Raji (cell line): Measurements from ENCODE around the gene PLCG2.

Source experiments
- POLR2A ChIP-seq: IDR thresholded peaks from 2 replicates; pipeline ENCODE4 v1.6.1; 2011; ENCODE audit warnings: low read depth, low read length, control low read depth; ENCODE audit not compliant: insufficient read depth

The PLCG2 gene

GRCh38 chr16:81797443-81797842 is 18.4 kb downstream of the PLCG2 start:
- TF ChIP-seq POLR2A: no peak

- TF ChIP-seq POLR2A: peak; percentile 35
These were observed 19.4 kb downstream of the PLCG2 start for GRCh38 chr16:81798311-81799137.

GRCh38 chr16:81799138-81799504 is 20.0 kb downstream of the PLCG2 start:
- no peak for TF ChIP-seq POLR2A

- no peak for TF ChIP-seq POLR2A
These were observed 24.2 kb downstream of the PLCG2 start for GRCh38 chr16:81803332-81803731.

GRCh38 chr16:81804134-81804610 is 25.1 kb downstream of the PLCG2 start:
- TF ChIP-seq POLR2A: no peak

- TF ChIP-seq POLR2A: no peak
These were observed 27.6 kb downstream of the PLCG2 start for GRCh38 chr16:81806696-81807095.

GRCh38 chr16:81807767-81808358 is 28.8 kb downstream of the PLCG2 start:
- no peak for TF ChIP-seq POLR2A

- TF ChIP-seq POLR2A: peak; percentile 48; the same call in 1 of the 2 replicates
These were observed 29.9 kb downstream of the PLCG2 start for GRCh38 chr16:81808933-81809480.

GRCh38 chr16:81809567-81809966 is 30.5 kb downstream of the PLCG2 start:
- TF ChIP-seq POLR2A: no peak

- peak; percentile 45; the same call in 1 of the 2 replicates for TF ChIP-seq POLR2A
These were observed 31.3 kb downstream of the PLCG2 start for GRCh38 chr16:81810361-81810760.

GRCh38 chr16:81810894-81811538 is 31.9 kb downstream of the PLCG2 start:
- peak; percentile 46; the same call in 1 of the 2 replicates for TF ChIP-seq POLR2A

- no peak for TF ChIP-seq POLR2A
These were observed 34.6 kb downstream of the PLCG2 start for GRCh38 chr16:81813648-81814047.

GRCh38 chr16:81814751-81815428 is 35.8 kb downstream of the PLCG2 start:
- peak; percentile 17; the same call in 1 of the 2 replicates for TF ChIP-seq POLR2A

- 0 out of 2 replicates have a peak, but pooled peaks have one; percentile 18 for TF ChIP-seq POLR2A
These were observed 36.3 kb downstream of the PLCG2 start for GRCh38 chr16:81815429-81815766.

- TF ChIP-seq POLR2A: no peak
These were observed 37.3 kb downstream of the PLCG2 start for GRCh38 chr16:81816351-81816750.
